ENCODE measurements around the gene KIF4B. TPM values are rescaled to one million over a fixed set of nuclear protein-coding genes. Genes with fewer than 3 reads are reported as not detected.
"Not testable (repeated sequence)": the region's sequence is repeated elsewhere in the genome, so short reads cannot be mapped to it uniquely, and the experiment has no call there.

Gene KIF4B
- polyA plus RNA-seq, 1 of the 3 experiments (the other 2 are of a cell fraction) = 0.02 TPM

GRCh38 chr5:155035087-155035486 is 21.5 kb downstream of the KIF4B start:
- H3K27me3 ChIP-seq (ENCODE audit: insufficient read depth); H3K4me2 ChIP-seq; CTCF ChIA-PET; H3K9ac ChIP-seq; H3K4me1 ChIP-seq (ENCODE audit: control insufficient read depth in 1 of 2, insufficient read depth in 2 of 2, low read depth in 1 of 2, low read length in 1 of 2); H3K9me3 ChIP-seq; POLR2A ChIA-PET; H3K9me2 ChIP-seq; H3K79me2 ChIP-seq (ENCODE audit: insufficient read depth); H3K36me3 ChIP-seq (replicated peaks in 1 of 2; ENCODE audit: control insufficient read depth in 1 of 2, insufficient read depth in 2 of 2, low read length in 1 of 2); H3F3A ChIP-seq (replicated peaks; ENCODE audit: insufficient read depth); H3K27ac ChIP-seq (ENCODE audit: low read depth in 2 of 2, low read length in 1 of 2); H4K20me1 ChIP-seq (ENCODE audit: insufficient read depth); H2AFZ ChIP-seq (ENCODE audit: low read depth); DNase-seq; H3K4me3 ChIP-seq (ENCODE audit: low read depth in 2 of 2, low read length in 1 of 2): not testable (repeated sequence)
- 6% methylated on average over 2 of the region's 2 CpGs for WGBS (ENCODE audit: low lambda C conversion rate)

- ChIA-PET POLR2A (no interaction called here), CTCF (no interaction called here)
- Histone ChIP-seq H3K4me3 (ENCODE audit: low read depth in 2 of 2, low read length in 1 of 2) (no peak overlapping the region), H3K9me3 (no peaks in the 10 kb centered on the region), H3K27ac (ENCODE audit: low read depth in 2 of 2, low read length in 1 of 2) (no peak overlapping the region), H3F3A (replicated peaks; ENCODE audit: insufficient read depth) (no peaks in the 10 kb centered on the region), H3K9me2 (no peaks in the 10 kb centered on the region), H3K36me3 (replicated peaks in 1 of 2; ENCODE audit: control insufficient read depth in 1 of 2, insufficient read depth in 2 of 2, low read length in 1 of 2) (no peaks in the 10 kb centered on the region), H2AFZ (ENCODE audit: low read depth) (no peak overlapping the region), H3K4me2 (no peak overlapping the region), H3K27me3 (ENCODE audit: insufficient read depth) (no peaks in the 10 kb centered on the region), H3K9ac (no peak overlapping the region), H3K4me1 (ENCODE audit: control insufficient read depth in 1 of 2, insufficient read depth in 2 of 2, low read depth in 1 of 2, low read length in 1 of 2) (no peaks in the 10 kb centered on the region), H3K79me2 (ENCODE audit: insufficient read depth) (no peaks in the 10 kb centered on the region), H4K20me1 (ENCODE audit: insufficient read depth) (no peaks in the 10 kb centered on the region)
- TF ChIP-seq NRF1 (IDR thresholded peaks at IDR 0.05; ENCODE audit: low read depth, low read length) (no peak), CTCF (IDR thresholded peaks at IDR 0.05) (no peak), JUND (IDR thresholded peaks at IDR 0.05) (no peak), RXRA (IDR thresholded peaks at IDR 0.05; ENCODE audit: borderline replicate concordance, low read depth) (no peak), MAX (IDR thresholded peaks at IDR 0.05; ENCODE audit: low read depth) (no peak), POLR2AphosphoS5 (IDR thresholded peaks at IDR 0.05; ENCODE audit: low read depth, low read length) (no peak), USF1 (IDR thresholded peaks at IDR 0.05; ENCODE audit: borderline replicate concordance, low read depth) (no peak), EZH2phosphoT487 (IDR thresholded peaks at IDR 0.05; ENCODE audit: borderline replicate concordance, low read depth) (no peak)
- no peak for DNase-seq
- whole genome bisulfite sequencing (ENCODE audit: low lambda C conversion rate) = 45% methylated on average over 3 of the region's 3 CpGs
Observed at GRCh38 chr5:155040984-155041653, 27.6 kb downstream of the KIF4B start.

- H3K4me2 ChIP-seq = no peak overlapping the region
- H3K9me2 ChIP-seq = no peaks in the 10 kb centered on the region
- H3K27ac ChIP-seq (ENCODE audit: low read depth in 2 of 2, low read length in 1 of 2) = no peak overlapping the region
- no peaks in the 10 kb centered on the region for H3F3A ChIP-seq (replicated peaks; ENCODE audit: insufficient read depth)
- DNase-seq = no peak
- H3K9me3 ChIP-seq = no peaks in the 10 kb centered on the region
- ChIA-PET CTCF (no interaction called here), POLR2A (no interaction called here)
- H3K36me3 ChIP-seq (replicated peaks in 1 of 2; ENCODE audit: control insufficient read depth in 1 of 2, insufficient read depth in 2 of 2, low read length in 1 of 2) = no peaks in the 10 kb centered on the region
- no peaks in the 10 kb centered on the region for H3K4me1 ChIP-seq (ENCODE audit: control insufficient read depth in 1 of 2, insufficient read depth in 2 of 2, low read depth in 1 of 2, low read length in 1 of 2)
- no peaks in the 10 kb centered on the region for H3K79me2 ChIP-seq (ENCODE audit: insufficient read depth)
- no peak overlapping the region for H3K4me3 ChIP-seq (ENCODE audit: low read depth in 2 of 2, low read length in 1 of 2)
- H4K20me1 ChIP-seq (ENCODE audit: insufficient read depth) = no peaks in the 10 kb centered on the region
- TF ChIP-seq RXRA (IDR thresholded peaks at IDR 0.05; ENCODE audit: borderline replicate concordance, low read depth) = no peak
- H3K27me3 ChIP-seq (ENCODE audit: insufficient read depth) = no peaks in the 10 kb centered on the region
- H2AFZ ChIP-seq (ENCODE audit: low read depth) = no peak overlapping the region
- no peak overlapping the region for H3K9ac ChIP-seq
Observed at GRCh38 chr5:155044591-155044990, 31.0 kb downstream of the KIF4B start.
